LoVo (cell line): ENCODE data around the gene VPS37C.
"Not testable (repeated sequence)": the region's sequence is repeated elsewhere in the genome, so short reads cannot be mapped to it uniquely, and the experiment has no call there.

ENCODE experiments used
- DNase-seq: peaks from one replicate; pipeline ENCODE4 v3.0.0-alpha.2; 2016; ENCODE audit warnings: low spot score

VPS37C gene

GRCh38 chr11:61117168-61117520 lies 44.1 kb downstream of the VPS37C start:
- DNase-seq, result no peak

GRCh38 chr11:61116426-61117167 lies 44.6 kb downstream of the VPS37C start:
- no peak for DNase-seq

- no peak for DNase-seq
Measured at GRCh38 chr11:61115498-61116224, 45.6 kb downstream of the VPS37C start.

- no peak for DNase-seq
Measured at GRCh38 chr11:61114913-61115312, 46.3 kb downstream of the VPS37C start.

- no peak for DNase-seq
Measured at GRCh38 chr11:61113201-61113600, 48.0 kb downstream of the VPS37C start.

- no peak for DNase-seq
Measured at GRCh38 chr11:61112575-61112974, 48.7 kb downstream of the VPS37C start.

GRCh38 chr11:61111786-61112517 lies 49.3 kb downstream of the VPS37C start:
- DNase-seq, result no peak

GRCh38 chr11:61111050-61111435 lies 50.2 kb downstream of the VPS37C start:
- no peak for DNase-seq

GRCh38 chr11:61110255-61111049 lies 50.8 kb downstream of the VPS37C start:
- no peak for DNase-seq

- DNase-seq, result no peak
Measured at GRCh38 chr11:61109671-61110070, 51.6 kb downstream of the VPS37C start.

GRCh38 chr11:61108847-61109585 lies 52.2 kb downstream of the VPS37C start:
- no peak for DNase-seq

GRCh38 chr11:61107888-61108287 lies 53.3 kb downstream of the VPS37C start:
- no peak for DNase-seq

GRCh38 chr11:61106894-61107470 lies 54.2 kb downstream of the VPS37C start:
- no peak for DNase-seq

- DNase-seq, result no peak
Measured at GRCh38 chr11:61106296-61106695, 54.9 kb downstream of the VPS37C start.

GRCh38 chr11:61104963-61105362 lies 56.3 kb downstream of the VPS37C start:
- DNase-seq, result no peak

GRCh38 chr11:61103851-61104423 lies 57.3 kb downstream of the VPS37C start:
- no peak for DNase-seq

GRCh38 chr11:61102667-61103571 lies 58.3 kb downstream of the VPS37C start:
- DNase-seq, result no peak

GRCh38 chr11:61098778-61099177 lies 62.4 kb downstream of the VPS37C start:
- DNase-seq, result no peak

GRCh38 chr11:61098261-61098660 lies 63.0 kb downstream of the VPS37C start:
- DNase-seq, result not testable (repeated sequence)

- DNase-seq, result no peak
Measured at GRCh38 chr11:61095021-61095420, 66.2 kb downstream of the VPS37C start.
